ENCODE measurements around the gene CHD8.
"Not testable (repeated sequence)": the region's sequence is repeated elsewhere in the genome, so short reads cannot be mapped to it uniquely, and the experiment has no call there.

Gene CHD8, protein sequence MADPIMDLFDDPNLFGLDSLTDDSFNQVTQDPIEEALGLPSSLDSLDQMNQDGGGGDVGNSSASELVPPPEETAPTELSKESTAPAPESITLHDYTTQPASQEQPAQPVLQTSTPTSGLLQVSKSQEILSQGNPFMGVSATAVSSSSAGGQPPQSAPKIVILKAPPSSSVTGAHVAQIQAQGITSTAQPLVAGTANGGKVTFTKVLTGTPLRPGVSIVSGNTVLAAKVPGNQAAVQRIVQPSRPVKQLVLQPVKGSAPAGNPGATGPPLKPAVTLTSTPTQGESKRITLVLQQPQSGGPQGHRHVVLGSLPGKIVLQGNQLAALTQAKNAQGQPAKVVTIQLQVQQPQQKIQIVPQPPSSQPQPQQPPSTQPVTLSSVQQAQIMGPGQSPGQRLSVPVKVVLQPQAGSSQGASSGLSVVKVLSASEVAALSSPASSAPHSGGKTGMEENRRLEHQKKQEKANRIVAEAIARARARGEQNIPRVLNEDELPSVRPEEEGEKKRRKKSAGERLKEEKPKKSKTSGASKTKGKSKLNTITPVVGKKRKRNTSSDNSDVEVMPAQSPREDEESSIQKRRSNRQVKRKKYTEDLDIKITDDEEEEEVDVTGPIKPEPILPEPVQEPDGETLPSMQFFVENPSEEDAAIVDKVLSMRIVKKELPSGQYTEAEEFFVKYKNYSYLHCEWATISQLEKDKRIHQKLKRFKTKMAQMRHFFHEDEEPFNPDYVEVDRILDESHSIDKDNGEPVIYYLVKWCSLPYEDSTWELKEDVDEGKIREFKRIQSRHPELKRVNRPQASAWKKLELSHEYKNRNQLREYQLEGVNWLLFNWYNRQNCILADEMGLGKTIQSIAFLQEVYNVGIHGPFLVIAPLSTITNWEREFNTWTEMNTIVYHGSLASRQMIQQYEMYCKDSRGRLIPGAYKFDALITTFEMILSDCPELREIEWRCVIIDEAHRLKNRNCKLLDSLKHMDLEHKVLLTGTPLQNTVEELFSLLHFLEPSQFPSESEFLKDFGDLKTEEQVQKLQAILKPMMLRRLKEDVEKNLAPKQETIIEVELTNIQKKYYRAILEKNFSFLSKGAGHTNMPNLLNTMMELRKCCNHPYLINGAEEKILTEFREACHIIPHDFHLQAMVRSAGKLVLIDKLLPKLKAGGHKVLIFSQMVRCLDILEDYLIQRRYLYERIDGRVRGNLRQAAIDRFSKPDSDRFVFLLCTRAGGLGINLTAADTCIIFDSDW (N-terminal part only)

DNA sequence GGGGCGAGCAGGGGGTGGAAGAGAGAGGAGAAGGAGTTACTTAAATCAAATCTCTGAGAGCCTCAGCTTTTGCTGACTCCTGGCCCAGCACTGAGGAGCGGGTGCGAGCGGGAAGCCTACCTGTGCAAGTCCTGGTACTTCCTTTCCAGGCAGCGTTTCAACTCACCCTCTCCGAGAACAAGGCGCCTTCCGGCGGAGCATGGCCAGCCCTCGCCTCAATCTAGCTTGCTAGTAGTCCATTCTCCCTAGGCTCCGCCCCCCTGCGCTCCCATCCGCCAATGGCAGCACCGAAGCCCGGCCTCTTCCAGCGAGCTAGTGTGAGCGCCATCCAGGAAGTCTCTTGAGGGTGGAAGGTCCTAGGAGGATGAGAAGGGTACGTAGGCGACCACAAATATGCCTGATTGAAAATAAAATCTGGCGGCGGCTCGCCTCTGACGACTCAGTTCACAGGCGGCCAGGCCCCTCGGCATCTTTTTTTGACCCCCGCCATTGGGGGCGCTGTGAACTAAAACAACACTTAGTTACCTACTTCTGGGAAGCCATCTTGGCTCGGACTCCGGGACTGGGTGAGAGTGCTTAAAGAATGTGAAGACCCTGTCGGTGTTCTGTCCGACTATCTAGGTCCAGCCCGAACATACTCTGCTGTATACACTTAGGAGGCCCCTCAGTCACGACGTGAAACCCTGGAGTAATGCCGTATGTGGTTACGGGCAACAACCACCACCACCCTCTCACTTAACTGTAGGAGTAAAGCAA lies at the start of gene CHD8:
Gene CHD8 (minus strand): TSS at position 212 of the 756 bp plus-strand sequence. CDS start 24,480 bp downstream, outside the sequence.
- peak; percentile 77 to 100 (median 99) for DNase-seq

DNA sequence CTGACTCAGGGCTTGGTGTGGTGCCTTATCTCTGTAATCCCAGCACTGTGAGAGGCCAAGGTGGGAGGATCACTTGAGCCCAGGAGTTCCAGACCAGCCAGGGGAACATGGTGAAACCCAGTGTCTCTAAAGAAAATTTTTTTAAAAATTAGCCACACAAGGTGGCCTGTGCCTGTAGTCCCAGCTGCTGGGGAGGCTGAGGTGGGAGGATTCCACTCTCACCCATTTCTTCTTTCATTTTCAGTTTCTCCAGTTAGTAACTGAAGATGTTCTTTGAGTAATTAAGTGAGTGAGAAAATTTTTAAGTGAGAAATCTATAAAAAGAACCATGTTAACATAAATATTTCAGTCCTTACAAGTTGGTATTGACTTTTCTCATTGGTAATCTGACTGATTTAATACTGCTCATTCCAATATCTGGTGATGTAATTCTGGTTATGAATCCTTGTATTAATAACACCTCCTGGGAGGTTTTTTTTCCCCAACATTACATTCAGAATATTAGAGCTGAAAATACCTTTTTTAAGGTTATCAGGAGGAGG lies 49.2 kb upstream of the CHD8 start:
- no peak for DNase-seq

DNA sequence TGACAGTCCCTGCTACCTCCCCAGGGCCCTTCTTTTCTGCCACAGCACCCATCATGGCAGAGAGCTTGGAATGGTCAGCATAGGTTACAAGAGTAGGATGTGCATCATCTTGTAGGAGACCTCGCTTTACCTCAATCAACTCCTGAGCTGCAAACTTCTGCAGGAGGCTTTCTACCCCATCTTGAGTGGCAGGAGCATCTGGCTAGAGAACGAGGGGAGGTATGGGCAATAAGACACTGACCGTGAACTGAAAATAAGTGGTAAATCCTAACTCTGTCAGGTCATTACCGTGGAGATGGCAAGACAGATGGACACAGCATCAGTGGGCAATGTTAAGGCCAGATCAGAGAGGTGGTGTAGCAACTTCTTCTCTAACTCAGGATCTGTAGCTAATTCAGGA lies 47.5 kb upstream of the CHD8 start:
- DNase-seq = no peak

DNA sequence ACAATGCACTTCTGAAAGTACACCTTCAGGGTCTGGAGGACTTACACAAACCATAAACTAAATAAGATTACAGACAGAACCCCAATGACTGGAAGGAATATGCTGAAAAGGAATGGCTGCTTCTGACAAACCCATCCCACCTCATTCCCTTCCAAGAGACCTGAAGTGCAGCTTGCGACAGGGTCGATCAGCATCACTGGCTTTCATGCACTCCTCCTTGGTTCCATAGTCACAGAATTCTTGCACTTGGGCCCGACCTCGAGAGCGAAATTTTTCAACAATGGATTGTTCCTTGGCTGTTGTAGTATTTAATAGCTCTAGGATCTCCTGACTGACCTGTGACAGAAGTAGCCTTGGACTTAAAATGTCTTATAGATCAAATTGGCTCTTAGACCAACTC lies 45.6 kb upstream of the CHD8 start:
- no peak for DNase-seq

DNA sequence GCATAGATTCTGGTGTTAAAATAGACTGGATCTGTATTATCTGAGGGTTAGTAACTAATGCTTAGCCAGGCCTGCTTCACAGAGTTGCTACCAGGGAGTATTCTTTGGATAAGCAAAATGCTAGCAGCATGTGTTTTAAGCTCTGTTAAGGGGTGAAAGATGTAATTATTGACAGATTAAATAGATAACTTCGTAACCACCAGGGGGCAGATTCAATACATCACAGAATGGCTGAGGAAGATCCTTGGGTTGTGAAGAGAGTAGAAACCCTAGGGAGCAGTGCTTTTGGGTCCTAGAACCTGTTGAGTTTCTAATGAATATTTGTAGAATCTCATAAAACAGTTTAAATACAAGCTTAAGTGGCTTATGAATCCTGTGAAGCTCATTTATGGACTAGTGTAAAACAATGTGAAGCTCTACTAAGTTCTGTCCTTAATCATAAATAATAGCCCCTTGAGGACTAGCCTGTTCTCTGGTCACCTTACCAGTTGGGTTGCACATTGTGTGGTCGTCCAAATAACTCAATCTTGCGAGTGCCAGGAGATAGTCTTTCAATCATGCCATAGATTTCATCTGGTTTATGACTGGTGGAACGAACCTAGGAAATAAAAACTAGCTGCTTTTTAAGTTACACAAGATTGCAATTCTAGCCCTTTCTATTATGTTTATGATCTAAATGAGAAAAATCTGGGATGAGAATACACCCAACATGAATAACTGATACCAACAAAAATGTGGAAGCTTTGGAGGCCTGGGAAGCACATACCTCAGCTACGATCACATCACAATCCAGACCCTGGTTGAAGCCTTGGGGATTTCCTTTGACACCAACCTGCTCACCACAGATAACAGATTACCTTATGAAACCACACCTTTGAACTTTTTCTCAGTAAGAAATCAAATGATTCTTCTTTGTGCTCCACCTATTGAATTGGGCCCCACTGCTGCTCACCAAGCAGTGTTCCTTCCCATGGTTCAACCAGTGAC lies 42.9 kb upstream of the CHD8 start:
- peak in 4 of 51 donors; percentile 2 to 25 (median 8) for DNase-seq

DNA sequence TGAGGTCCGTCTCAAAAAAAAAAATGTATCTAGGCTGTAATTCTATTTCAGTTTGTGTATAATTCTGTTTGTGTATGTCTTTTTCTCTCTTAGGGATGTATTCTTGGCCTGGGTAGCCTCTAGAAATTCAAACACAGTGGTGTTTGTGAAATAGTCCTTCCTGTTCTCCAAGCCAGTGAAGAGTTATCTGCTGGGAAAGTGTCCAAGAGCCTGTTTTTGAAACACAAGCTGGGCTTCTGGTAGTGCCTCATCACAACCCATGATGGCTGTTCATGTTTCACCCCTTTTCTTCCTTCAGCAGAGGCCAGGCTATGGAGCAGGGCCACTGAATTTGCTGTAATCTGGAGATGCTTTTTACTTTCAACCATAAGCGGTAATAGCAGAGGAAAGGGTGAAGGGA lies 40.5 kb upstream of the CHD8 start:
- DNase-seq = no peak

DNA sequence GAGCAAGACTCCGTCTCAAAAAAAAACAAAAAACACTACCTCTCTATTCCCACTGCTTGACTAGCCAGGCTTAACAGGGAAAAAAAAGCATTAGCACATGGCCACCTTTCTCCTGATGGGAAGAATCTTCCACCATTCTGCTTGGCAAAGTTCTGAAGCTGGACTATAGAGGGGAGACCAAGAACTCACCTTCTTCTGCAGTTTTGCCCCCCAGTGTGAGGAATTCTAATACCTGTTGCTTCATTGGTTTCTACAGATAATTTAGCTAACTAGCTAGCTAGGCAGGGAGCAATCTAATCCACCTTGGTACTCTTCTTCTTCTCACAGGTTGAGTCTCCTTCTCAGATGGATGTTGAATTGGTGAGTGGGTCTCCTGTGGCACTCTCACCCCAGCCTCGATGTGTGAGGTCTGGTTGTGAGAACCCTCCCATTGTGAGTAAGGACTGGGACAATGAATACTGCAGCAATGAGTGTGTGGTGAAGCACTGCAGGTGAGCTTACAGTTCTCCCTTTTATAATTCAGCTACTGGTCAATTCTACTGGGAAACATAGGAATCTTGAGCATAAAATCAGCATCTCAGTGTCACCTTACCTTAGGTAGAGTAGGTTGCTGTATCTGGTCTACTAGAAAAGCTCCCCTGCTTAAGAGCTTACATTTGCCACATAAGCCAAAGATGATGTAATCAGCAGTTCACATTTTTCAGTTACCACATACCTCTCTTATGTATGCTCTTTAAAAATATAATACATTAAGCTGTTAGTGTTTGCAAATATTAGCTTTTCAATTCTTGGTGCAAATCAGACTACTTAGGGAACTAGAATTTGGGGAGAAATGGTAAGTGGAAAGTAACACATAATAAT lies 39.2 kb upstream of the CHD8 start:
- DNase-seq = no peak

DNA sequence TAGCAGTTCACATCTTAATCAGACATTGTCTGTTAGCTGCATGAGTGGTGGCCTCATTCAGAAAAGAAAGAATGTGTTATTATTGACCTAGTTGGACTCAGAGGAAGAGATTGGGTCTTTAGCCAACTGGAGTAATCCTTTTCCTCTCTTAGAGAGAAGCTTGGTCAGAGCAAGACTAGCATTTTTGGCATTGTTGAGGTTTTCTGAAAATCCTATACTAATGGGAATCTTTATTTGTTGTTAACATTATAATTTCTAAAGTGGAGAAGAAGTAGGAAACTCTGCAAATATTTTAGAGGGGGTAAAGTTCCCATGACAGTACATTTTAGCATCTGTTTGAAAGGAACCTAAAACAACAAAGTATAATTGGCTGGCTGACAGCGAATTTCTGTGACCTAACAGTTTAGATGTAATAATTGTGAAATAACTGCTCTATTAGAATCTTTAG lies 30.7 kb upstream of the CHD8 start:
- no peak for DNase-seq

DNA sequence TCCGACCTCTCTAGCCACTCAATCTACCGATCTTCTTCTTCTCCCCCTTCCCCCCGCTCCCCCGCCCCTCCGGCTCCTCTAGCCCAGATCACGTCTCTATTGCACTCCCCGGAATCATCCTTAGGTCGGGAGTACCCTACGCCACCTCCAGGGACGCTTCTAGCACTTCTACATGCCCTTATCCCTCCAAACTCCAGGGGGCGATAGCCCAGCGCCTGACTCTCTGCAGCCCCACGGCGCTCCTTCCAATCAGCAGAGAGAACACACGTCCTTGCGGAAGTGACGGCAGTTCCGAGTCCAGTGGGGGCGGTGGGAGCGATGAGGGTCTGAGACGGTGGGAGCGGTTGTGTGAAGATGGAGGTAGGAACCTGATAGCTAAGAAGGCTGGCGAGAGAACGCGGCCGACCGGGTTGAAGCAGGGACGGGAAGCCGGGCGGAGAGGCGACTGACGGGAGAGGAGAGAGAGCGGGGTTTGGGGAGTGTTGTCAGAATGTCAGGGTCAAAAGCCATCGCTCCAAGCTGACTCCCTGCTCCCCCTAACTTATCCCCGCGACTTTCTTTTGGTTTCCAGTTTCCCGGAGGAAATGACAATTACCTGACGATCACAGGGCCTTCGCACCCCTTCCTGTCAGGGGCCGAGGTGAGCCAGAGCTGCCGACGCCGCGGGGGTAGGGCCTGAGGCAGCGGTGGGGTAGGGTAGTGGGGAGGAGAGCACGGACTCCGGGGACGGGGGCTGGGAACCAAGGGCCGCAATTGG lies 21.2 kb upstream of the CHD8 start, which contains the start of the genes RAB2B and TOX4:
Gene RAB2B (minus strand): TSS at position 35 of the 757 bp plus-strand sequence. CDS start 87 bp downstream, outside the sequence.
Gene TOX4 (plus strand): TSS at position 271 of the 757 bp plus-strand sequence. CDS start 84 bp downstream, at position 355.
- DNase-seq = peak; percentile 81 to 99 (median 95)

DNA sequence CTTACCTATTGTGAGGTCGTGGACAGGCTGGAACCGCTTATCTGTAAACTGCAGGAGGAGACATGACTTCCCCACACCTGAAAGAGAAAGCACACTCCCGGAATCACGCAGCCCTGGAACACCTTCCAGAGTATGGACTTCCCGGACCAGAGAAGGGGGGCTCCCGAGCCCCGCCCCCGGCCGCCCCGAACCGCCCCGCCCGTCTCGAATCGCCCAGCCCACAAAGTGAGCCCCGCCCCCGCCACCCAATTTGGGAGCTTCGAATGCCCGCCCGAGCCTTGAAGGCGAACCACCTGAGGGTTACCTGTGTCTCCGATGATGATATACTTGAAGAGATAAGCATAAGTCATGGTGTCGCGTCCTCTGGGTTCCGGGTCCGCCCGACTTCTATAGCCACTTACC lies 20.6 kb upstream of the CHD8 start:
- peak in 31 of 51 donors; percentile 70 to 91 (median 83) for DNase-seq

DNA sequence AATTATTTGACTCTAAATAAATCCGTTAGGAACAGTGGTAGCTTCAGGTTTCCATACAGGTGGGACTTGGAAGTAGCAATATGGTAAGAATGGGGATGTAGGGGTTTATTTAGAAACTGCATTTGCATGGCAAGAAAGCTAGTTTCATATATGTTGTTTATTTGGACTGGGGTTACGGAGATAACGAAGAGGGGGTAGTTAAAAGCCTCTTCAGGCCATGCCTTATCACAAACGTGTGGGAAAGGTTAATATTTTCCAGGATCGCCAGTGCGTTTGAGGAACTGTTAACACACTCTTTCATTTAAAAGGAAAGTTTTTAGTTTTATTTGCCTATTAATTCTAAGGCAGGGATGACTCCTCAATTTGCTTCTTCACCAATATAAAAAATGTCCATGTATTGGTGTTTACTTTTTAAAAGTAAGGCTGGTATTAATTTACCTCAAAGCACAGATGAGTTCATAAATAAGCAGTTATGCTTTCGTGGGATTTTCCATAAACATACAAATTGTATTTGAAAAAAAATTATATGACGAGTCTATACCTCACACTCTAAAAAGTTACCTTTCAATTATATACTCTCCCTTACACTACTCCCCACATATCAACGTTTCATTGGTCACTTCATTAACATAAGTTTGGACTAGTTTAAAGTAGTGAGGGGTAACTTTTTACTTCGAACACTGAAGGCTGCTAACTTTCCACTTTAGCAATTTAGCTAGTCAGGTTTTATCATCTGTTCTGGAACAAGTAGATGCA lies 20.0 kb upstream of the CHD8 start:
- no peak for DNase-seq

DNA sequence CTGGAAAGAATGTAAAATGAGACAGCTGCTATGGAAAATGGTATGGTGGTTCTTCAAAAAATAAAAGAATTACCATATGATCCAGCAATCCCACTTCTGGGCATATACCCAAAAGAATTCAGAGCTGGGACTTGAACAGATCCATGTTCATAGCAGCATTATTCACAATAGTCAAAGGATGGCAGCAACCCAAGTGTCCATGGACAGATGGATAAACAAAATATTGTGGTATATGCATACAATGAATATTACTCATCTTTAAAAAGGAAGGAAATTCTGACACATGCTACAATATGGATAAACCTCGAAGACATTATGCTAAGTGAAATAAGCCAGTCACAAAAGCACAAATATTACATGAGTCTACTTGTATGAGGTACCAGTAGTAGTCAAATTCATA lies 11.7 kb upstream of the CHD8 start:
- peak in 3 of 51 donors; percentile 1 to 5 (median 5) for DNase-seq

DNA sequence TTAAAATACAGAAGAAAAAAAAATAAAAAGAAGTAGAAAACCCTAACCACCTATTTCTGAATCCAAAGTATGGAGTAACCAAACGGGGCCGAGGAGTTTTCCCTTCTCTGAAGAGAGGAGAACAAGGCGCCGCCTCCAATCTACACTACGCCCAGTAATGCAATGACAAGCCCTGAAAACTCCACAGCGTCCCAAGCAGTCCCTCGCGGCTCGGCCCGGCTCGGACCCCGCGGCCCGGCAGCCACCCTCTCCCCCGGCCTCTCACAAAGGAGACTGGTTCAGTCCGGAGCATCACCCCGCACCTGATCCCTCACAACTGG lies 371 bp downstream of the CHD8 start:
- DNase-seq = no peak

DNA sequence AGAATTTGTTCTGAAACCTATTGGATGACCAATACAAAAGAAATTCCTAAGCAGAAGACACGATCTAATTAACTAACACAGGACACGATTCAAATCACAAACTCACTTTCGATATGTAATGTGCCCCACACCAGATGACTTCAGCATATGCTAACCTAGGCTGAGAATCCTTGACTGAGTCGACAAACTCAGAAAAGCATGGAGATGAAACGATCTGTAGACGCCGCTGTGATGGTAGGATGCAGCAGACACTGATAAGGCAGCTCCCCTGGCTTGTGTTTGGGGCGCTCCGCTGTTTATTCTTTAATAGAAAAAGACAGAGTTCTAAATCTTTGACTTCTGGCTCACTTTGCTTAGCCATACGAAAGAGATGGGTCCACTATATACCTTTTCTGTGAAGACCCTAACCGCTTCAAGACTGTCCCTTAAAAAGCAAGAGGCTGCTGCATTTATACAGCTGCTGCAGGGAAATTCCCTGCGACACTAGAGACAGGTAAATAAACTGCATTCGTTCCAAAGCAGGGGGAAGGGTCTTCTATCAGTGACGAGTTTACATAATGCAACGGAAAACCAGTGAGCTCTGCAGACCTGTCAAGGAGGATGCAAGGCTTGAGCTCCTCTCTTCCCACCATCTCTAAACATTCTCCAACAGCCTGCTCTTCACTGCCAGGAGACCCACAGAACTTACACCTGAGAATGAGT lies 929 bp downstream of the CHD8 start:
- no peak for DNase-seq

DNA sequence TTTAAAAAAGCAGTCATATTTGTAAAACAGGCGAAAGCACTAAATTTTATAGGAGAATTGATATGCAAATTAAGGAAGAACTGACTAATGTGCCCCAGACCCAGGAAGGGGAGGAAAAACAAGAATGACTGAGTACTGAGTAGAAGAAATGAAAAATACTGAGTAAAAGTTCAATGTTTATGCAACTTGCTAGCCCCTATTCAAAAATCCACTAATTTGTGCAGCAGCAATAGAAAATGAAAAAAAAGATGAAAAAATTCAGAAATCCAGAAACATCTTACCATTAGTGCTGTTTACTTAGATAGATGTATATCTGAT lies 6.1 kb downstream of the CHD8 start:
- no peak for DNase-seq

DNA sequence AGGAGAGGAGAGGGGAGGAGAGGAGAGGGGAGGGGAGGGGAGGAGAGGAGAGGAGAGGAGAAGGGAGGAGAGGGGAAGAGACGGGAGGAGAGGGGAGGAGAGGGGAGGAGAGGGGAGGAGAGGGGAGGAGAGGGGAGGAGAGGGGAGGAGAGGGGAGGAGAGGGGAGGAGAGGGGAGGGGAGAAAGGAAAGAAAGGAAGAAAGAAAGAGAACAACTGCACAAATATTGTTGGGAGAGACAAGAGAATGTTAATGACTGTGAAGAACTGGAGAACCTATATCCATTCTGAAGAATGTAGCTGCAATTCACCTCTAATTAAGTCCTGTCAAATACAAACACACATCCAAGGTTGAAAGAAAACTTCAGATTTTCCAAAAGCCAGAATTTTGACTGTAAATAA lies 13.3 kb downstream of the CHD8 start:
- DNase-seq = not testable (repeated sequence)

Measured in hypothalamus (tissue), 51 donors.